Measurements from ENCODE around the gene CCDC110. TPM values are rescaled to one million over a fixed set of nuclear protein-coding genes. Genes with fewer than 3 reads are reported as not detected.
A peak's percentile ranks its signal among the peaks of the same experiment; 100 is the strongest.

The CCDC110 gene
- total RNA-seq, 1 experiment from 2014 or later, result 4.3 TPM

GRCh38 chr4:185395238-185395955 lies 76.1 kb downstream of the CCDC110 start, which contains the start of gene LRP2BP:
Gene LRP2BP (minus strand): TSS chr4:185395924. CDS start chr4:185378186, 17,738 bp downstream.
- Histone ChIP-seq H4K20me1 (ENCODE audit: insufficient read depth) (no peaks in the 10 kb centered on the region), H3K4me3 (peak within 1 kb of the TSS; percentile 91), H3K9me2 (ENCODE audit: insufficient read depth) (no peaks in the 10 kb centered on the region; the same call in 1 of the 2 replicates), H3K4me1 (replicated peaks; ENCODE audit: insufficient read depth) (peaks cover 16% of the 10 kb centered on the region), H3F3A (ENCODE audit: insufficient read depth, low read depth) (peaks cover 15% of the 10 kb centered on the region), H3K27ac (peak within 1 kb of the TSS; percentile 98), H3K27me3 (ENCODE audit: insufficient read depth, low read depth) (no peaks in the 10 kb centered on the region), H3K4me2 (peak within 1 kb of the TSS; percentile 98), H3K9me3 (ENCODE audit: insufficient read depth, low read depth) (no peaks in the 10 kb centered on the region), H2AFZ (peak within 1 kb of the TSS; percentile 97), H3K79me2 (ENCODE audit: low read depth) (no peaks in the 10 kb centered on the region), H3K36me3 (ENCODE audit: low read depth) (no peaks in the 10 kb centered on the region)
- CTCF ChIA-PET, result interaction anchor here (0.7 kb wide), 1 partner anchor 12 kb away, joined by 3 read pairs; no protein-coding TSS in a partner anchor
- BruUV-seq (replicated peaks), result no TSS peak
- POLR2A ChIA-PET (ENCODE audit: unreplicated experiment), result interaction anchor here (0.7 kb wide), 1 partner anchor 42 kb away, joined by 4 read pairs; no protein-coding TSS in a partner anchor
- intact Hi-C loops (cut with micrococcal nuclease; ENCODE audit: unreplicated experiment), result loop anchor here (10.0 kb wide), 1 partner anchor 199 kb away; no protein-coding TSS in a partner anchor
- no peak for DNase-seq
- no peak for TF ChIP-seq EZH2 (IDR thresholded peaks at IDR 0.05; ENCODE audit: low read depth)
- TF ChIP-seq, protein P1, sequence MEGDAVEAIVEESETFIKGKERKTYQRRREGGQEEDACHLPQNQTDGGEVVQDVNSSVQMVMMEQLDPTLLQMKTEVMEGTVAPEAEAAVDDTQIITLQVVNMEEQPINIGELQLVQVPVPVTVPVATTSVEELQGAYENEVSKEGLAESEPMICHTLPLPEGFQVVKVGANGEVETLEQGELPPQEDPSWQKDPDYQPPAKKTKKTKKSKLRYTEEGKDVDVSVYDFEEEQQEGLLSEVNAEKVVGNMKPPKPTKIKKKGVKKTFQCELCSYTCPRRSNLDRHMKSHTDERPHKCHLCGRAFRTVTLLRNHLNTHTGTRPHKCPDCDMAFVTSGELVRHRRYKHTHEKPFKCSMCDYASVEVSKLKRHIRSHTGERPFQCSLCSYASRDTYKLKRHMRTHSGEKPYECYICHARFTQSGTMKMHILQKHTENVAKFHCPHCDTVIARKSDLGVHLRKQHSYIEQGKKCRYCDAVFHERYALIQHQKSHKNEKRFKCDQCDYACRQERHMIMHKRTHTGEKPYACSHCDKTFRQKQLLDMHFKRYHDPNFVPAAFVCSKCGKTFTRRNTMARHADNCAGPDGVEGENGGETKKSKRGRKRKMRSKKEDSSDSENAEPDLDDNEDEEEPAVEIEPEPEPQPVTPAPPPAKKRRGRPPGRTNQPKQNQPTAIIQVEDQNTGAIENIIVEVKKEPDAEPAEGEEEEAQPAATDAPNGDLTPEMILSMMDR (conservative IDR thresholded peaks at IDR 0.05), result no peak

Other genes with a start within 250 kb of the CCDC110 start
- 0.85 and 0.90 TPM in 2 replicates for gene LRP2BP, start 75.8 kb downstream of the CCDC110 start, total RNA-seq (2021)
- 4.2 and 5.8 TPM in 2 replicates for gene ANKRD37, start 74.9 kb downstream of the CCDC110 start, total RNA-seq (2021)
- 22.7 and 26.8 TPM in 2 replicates for gene UFSP2, start 45.8 kb downstream of the CCDC110 start, total RNA-seq (2021)
- 3.3 and 5.6 TPM in 2 replicates for gene PDLIM3, start 63.8 kb upstream of the CCDC110 start, total RNA-seq (2021)

All from PC-9 (cell line).